GM12878 (cell line): Measurements from ENCODE around the gene DRC1. TPM values are rescaled to one million over a fixed set of nuclear protein-coding genes. Genes with fewer than 3 reads are reported as not detected.

ENCODE experiments used
- ATAC-seq: fragments of 200-7000 bp; cut with Tn5 transposase; 3 replicates; pipeline ENCODE4 v1.9.1; 2020; ENCODE audit warnings: mild to moderate bottlenecking, moderate library complexity
- BruUV-seq: library from RNA; stranded (reverse); fragments of 400-500 nt; replicated peaks from 2 replicates; lab custom pipeline; 2021; lab: Mats Ljungman, UMichigan
- CTCF ChIA-PET: fragments of 300-600 bp; sonication (Branson Sonifier 250); formaldehyde crosslinking; extraction: SDS; loops from one replicate; lab custom pipeline; 2021; ENCODE audit warnings: inconsistent platforms; lab: Yijun Ruan, JAX
- POLR2A ChIA-PET: fragments of 350-600 bp; formaldehyde crosslinking; extraction: SDS; loops from one replicate; lab custom pipeline; 2021; ENCODE audit warnings: inconsistent platforms; lab: Charles Lee
- RAD21 ChIA-PET: fragments of 300-600 bp; sonication (Branson Sonifier 250); formaldehyde crosslinking; loops from one replicate; lab custom pipeline; 2023; ENCODE audit warnings: antibody characterized with exemption; ENCODE audit not compliant: unreplicated experiment; lab: Charles Lee
- SMC1A ChIA-PET: fragments of 300-600 bp; sonication (Branson Sonifier 250); formaldehyde crosslinking; loops from one replicate; lab custom pipeline; 2023; ENCODE audit not compliant: unreplicated experiment, uncharacterized antibody; lab: Charles Lee
- DNase-seq: peaks from one replicate; pipeline ENCODE4 v3.0.0-alpha.2; 2011; ENCODE audit warnings: low read depth, low spot score
- FAIRE-seq: peaks from 3 replicates; lab custom pipeline; 2011; peaks lifted over from hg19 to GRCh38; lab: Jason Lieb, UNC
- H2AFZ ChIP-seq: 2 replicates; pipeline ENCODE4 v1.6.0; 2011; ENCODE audit warnings: low read depth, low read length, control low read depth; ENCODE audit not compliant: control insufficient read depth
- H3K27ac ChIP-seq: 2 replicates; pipeline ENCODE4 v1.5.1; 2011; ENCODE audit warnings: control low read depth; ENCODE audit not compliant: control insufficient read depth, insufficient read depth
- H3K27me3 ChIP-seq, 2 experiments: replicated peaks in 1 of 2; 2 replicates each; pipeline versions ENCODE4 v1.6.0 to v1.6.1; 2011; ENCODE audit warnings: low read length in 1 of 2; ENCODE audit not compliant: control insufficient read depth in 2 of 2, insufficient read depth in 2 of 2
- H3K36me3 ChIP-seq, 2 experiments: 2 replicates each; pipeline ENCODE4 v1.5.1; 2011; ENCODE audit warnings: low read length in 1 of 2; ENCODE audit not compliant: control insufficient read depth in 2 of 2, insufficient read depth in 2 of 2
- H3K4me1 ChIP-seq: 2 replicates; pipeline ENCODE4 v1.6.1; 2011; ENCODE audit warnings: mild to moderate bottlenecking, low read length, moderate library complexity, mixed read lengths; ENCODE audit not compliant: control insufficient read depth, insufficient read depth
- H3K4me2 ChIP-seq: 2 replicates; pipeline ENCODE4 v1.6.0; 2011; ENCODE audit warnings: control low read depth; ENCODE audit not compliant: control insufficient read depth, insufficient read depth
- H3K4me3 ChIP-seq: fragments of 200-600 bp; sonication (generic); 2 replicates; pipeline ENCODE4 v1.5.1; 2016
- H3K79me2 ChIP-seq: 2 replicates; pipeline ENCODE4 v1.6.0; 2011; ENCODE audit warnings: low read length; ENCODE audit not compliant: control insufficient read depth, insufficient read depth
- H3K9ac ChIP-seq: 2 replicates; pipeline ENCODE4 v1.8.0; 2011; ENCODE audit warnings: low read length, control low read depth, mixed read lengths; ENCODE audit not compliant: control insufficient read depth, insufficient read depth
- H3K9me3 ChIP-seq: replicated peaks from 3 replicates; pipeline ENCODE4 v1.5.1; 2011; ENCODE audit warnings: mild to moderate bottlenecking, low read length; ENCODE audit not compliant: control insufficient read depth, insufficient read depth
- H4K20me1 ChIP-seq: 2 replicates; pipeline ENCODE4 v1.6.0; 2011; ENCODE audit not compliant: control insufficient read depth, insufficient read depth
- ASH2L ChIP-seq: fragments of 300-600, 200-600 bp; sonication (generic); IDR thresholded peaks from 2 replicates; pipeline ENCODE4 v1.6.1; 2017; ENCODE audit warnings: low read depth, mild to moderate bottlenecking, borderline replicate concordance
- ATF7 ChIP-seq: fragments of 450-650 bp; IDR thresholded peaks from 2 replicates; pipeline ENCODE4 v1.6.1; 2016; ENCODE audit warnings: low read depth, mild to moderate bottlenecking
- CREM ChIP-seq: IDR thresholded peaks from 2 replicates; pipeline ENCODE4 v1.6.1; 2014; ENCODE audit warnings: antibody characterized with exemption, low read depth
- EGR1 ChIP-seq, 2 experiments: IDR thresholded peaks; 1 replicate in 1 of 2; 2 replicates in 1 of 2; pipeline ENCODE4 v1.6.1; 2011 to 2012; ENCODE audit warnings: low read depth in 2 of 2, low read length in 2 of 2, borderline replicate concordance in 1 of 2, mild to moderate bottlenecking in 1 of 2, moderate library complexity in 1 of 2
- ELK1 ChIP-seq: IDR thresholded peaks from 2 replicates; pipeline ENCODE4 v1.6.1; 2012; ENCODE audit warnings: low read depth, low read length, improper control_type of control experiment
- ETV6 ChIP-seq, 2 experiments: fragments of 450-650 bp in 1 of 2; IDR thresholded peaks in 1 of 2; conservative IDR thresholded peaks in 1 of 2; 2 replicates each; pipeline ENCODE4 v1.6.1; 2014; ENCODE audit warnings: antibody characterized with exemption in 1 of 2, borderline replicate concordance in 1 of 2, low read depth in 1 of 2, mild to moderate bottlenecking in 1 of 2, moderate library complexity in 1 of 2
- IKZF1 ChIP-seq: fragments of 450-650 bp; conservative IDR thresholded peaks from 2 replicates; pipeline ENCODE4 v1.6.1; 2017; ENCODE audit warnings: antibody characterized with exemption, mild to moderate bottlenecking
- MLLT1 ChIP-seq: fragments of 450-650 bp; IDR thresholded peaks from 2 replicates; pipeline ENCODE4 v1.6.1; 2016; ENCODE audit warnings: mild to moderate bottlenecking
- POLR2A ChIP-seq: IDR thresholded peaks from 2 replicates; pipeline ENCODE4 v1.6.1; 2011; ENCODE audit warnings: low read depth, mild to moderate bottlenecking, low read length
- SIX5 ChIP-seq: IDR thresholded peaks from 2 replicates; pipeline ENCODE4 v1.6.1; 2011; ENCODE audit warnings: mild to moderate bottlenecking, low read depth, low read length, moderate library complexity; ENCODE audit not compliant: severe bottlenecking
- STAT3 ChIP-seq: IDR thresholded peaks from 2 replicates; pipeline ENCODE4 v1.6.1; 2011; ENCODE audit warnings: low read depth, low read length, improper control_type of control experiment
- SUZ12 ChIP-seq: fragments of 200-600 bp; sonication (generic); IDR thresholded peaks from one replicate; pipeline ENCODE4 v1.6.1; 2018; ENCODE audit warnings: antibody characterized with exemption, mild to moderate bottlenecking; ENCODE audit not compliant: unreplicated experiment
- ZBTB40 ChIP-seq: fragments of 450-650 bp; IDR thresholded peaks from 2 replicates; pipeline ENCODE4 v1.6.1; 2016; ENCODE audit warnings: mild to moderate bottlenecking, moderate library complexity, borderline replicate concordance
- ZNF622 ChIP-seq: fragments of 450-650 bp; IDR thresholded peaks from 2 replicates; pipeline ENCODE4 v1.6.1; 2017; ENCODE audit warnings: mild to moderate bottlenecking, inconsistent platforms
- WGBS: methylation state at CpG from one replicate; pipeline ENCODE4 v1.1.6; 2016; ENCODE audit warnings: low lambda C conversion rate; ENCODE audit not compliant: insufficient replicate concordance, insufficient coverage; ENCODE audit errors: missing lambda C conversion rate; 5-methylcytosine and 5-hydroxymethylcytosine counted together
- in situ Hi-C: fragments of 300-500 bp; cut with MboI; formaldehyde crosslinking; loops from 9 replicates; pipeline ENCODE4 v1.14.3; 2018; ENCODE audit warnings: mixed read lengths
- intact Hi-C: fragments of 100-400 bp; cut with micrococcal nuclease; formaldehyde crosslinking; loops from one replicate; pipeline ENCODE4 v1.14.2; 2022; ENCODE audit not compliant: unreplicated experiment
- polyA plus RNA-seq, 11 experiments: library from polyadenylated mRNA; depleted of rRNA in 4 of 11; unstranded in 6 of 11; stranded (reverse) in 5 of 11; fragments of >200 nt; fragmentation: Nextera tagmentation in 4 of 11; fragmentation: Illumina TruSeq in 1 of 11; extraction: Ambion mirVana in 4 of 11; extraction: Trizol in 1 of 11; gene quantifications; 1 replicate in 1 of 11; 2 replicates in 10 of 11; pipeline versions ENCODE4 v1.2.1 to v1.2.3, GENCODE V29; 2011 to 2016; ENCODE audit warnings: inconsistent platforms in 2 of 11, missing spikeins in 2 of 11, low read depth in 1 of 11
- total RNA-seq, 4 experiments: library from RNA; depleted of rRNA in 3 of 4; stranded (reverse); fragments of >200 nt in 3 of 4; fragmentation: Illumina TruSeq in 1 of 4; extraction: Trizol in 1 of 4; gene quantifications; 2 replicates each; pipeline versions ENCODE4 v1.2.1 to v1.2.3, GENCODE V29; 2013 to 2021
- TF ChIP-seq, protein P1 (sequence below): fragments of 450-650 bp; IDR thresholded peaks from 2 replicates; pipeline ENCODE4 v1.6.1; 2017; ENCODE audit warnings: low read depth, mild to moderate bottlenecking, moderate library complexity

DRC1 gene
- total and polyA plus RNA-seq, 10 of the 15 experiments (the other 5 are each of a cell fraction or from before 2014, with no cell fraction given) = 0.03 TPM; not detected in 9

GRCh38 chr2:26394694-26395093 lies 7.0 kb upstream of the DRC1 start:
- ChIA-PET SMC1A (interaction anchor here (0.6 kb wide), 1 partner anchor 134 kb away, joined by 3 read pairs; no protein-coding TSS in a partner anchor), RAD21 (no interaction called here), CTCF (interaction anchor here (0.6 kb wide), 1 partner anchor 392 kb away, joined by 4 read pairs; no protein-coding TSS in a partner anchor)
- Histone ChIP-seq H3K36me3 (peaks cover 0 to 12% of the 10 kb centered on the region in 2 experiments; a peak in 3 of 4 replicates), H2AFZ (no peak overlapping the region), H3K79me2 (no peaks in the 10 kb centered on the region), H4K20me1 (no peaks in the 10 kb centered on the region)
- BruUV-seq = no TSS peak
- TF ChIP-seq MLLT1 (no peak), ZBTB40 (no peak), POLR2A (no peak), IKZF1 (no peak), SIX5 (no peak), STAT3 (no peak), ETV6 (conservative IDR thresholded peaks at IDR 0.05 in 1 of 2, IDR thresholded peaks at IDR 0.05 in 1 of 2; ENCODE audit: borderline replicate concordance in 1 of 2, low read depth in 1 of 2) (no peak), CREM (no peak), EGR1 (IDR thresholded peaks at IDR 0.05; ENCODE audit: borderline replicate concordance in 1 of 2, low read depth in 2 of 2, low read length in 2 of 2) (no peak), SUZ12 (no peak), ATF7 (no peak), ASH2L (no peak), ZNF622 (no peak), ELK1 (no peak)
- TF ChIP-seq, protein P1, sequence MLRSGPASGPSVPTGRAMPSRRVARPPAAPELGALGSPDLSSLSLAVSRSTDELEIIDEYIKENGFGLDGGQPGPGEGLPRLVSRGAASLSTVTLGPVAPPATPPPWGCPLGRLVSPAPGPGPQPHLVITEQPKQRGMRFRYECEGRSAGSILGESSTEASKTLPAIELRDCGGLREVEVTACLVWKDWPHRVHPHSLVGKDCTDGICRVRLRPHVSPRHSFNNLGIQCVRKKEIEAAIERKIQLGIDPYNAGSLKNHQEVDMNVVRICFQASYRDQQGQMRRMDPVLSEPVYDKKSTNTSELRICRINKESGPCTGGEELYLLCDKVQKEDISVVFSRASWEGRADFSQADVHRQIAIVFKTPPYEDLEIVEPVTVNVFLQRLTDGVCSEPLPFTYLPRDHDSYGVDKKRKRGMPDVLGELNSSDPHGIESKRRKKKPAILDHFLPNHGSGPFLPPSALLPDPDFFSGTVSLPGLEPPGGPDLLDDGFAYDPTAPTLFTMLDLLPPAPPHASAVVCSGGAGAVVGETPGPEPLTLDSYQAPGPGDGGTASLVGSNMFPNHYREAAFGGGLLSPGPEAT = no peak
- TF ChIP-seq, all 136 proteins: peak for 0
- POLR2A ChIA-PET = interaction anchor here (1.0 kb wide), 1 partner anchor 19 kb away, joined by 6 read pairs; no protein-coding TSS in a partner anchor
- no peak overlapping the region for H3K27ac ChIP-seq
- no peaks in the 10 kb centered on the region; the same call in 1 of the 2 replicates for H3K4me1 ChIP-seq
- no peak overlapping the region for H3K9ac ChIP-seq
- intact Hi-C loops = no loop called here
- ATAC-seq (no peak), FAIRE-seq (no peak), DNase-seq (no peak)
- no peaks in the 10 kb centered on the region for H3K9me3 ChIP-seq
- 85% methylated on average over 4 of the region's 4 CpGs for WGBS
- in situ Hi-C loops = no loop called here
- H3K4me2 ChIP-seq = no peak overlapping the region
- H3K4me3 ChIP-seq = no peak overlapping the region
- H3K27me3 ChIP-seq = no peaks in the 10 kb centered on the region
